HepG2 (cell line): ENCODE results near the gene NUP133. TPM values are rescaled to one million over a fixed set of nuclear protein-coding genes. Genes with fewer than 3 reads are reported as not detected.

Source experiments
- CREM ChIP-seq, 2 experiments: sonication (generic) in 1 of 2; formaldehyde crosslinking in 1 of 2; IDR thresholded peaks; 2 replicates each; pipeline versions ENCODE4 v1.4.0 to v1.6.1; 2016 to 2020; ENCODE audit warnings: antibody characterized with exemption in 1 of 2, mild to moderate bottlenecking in 1 of 2, missing genetic modification reagents in 1 of 2
- DNMT1 ChIP-seq: sonication (generic); formaldehyde crosslinking; IDR thresholded peaks from 2 replicates; pipeline ENCODE4 v1.5.1; 2020; ENCODE audit warnings: mild to moderate bottlenecking, missing genetic modification reagents
- KDM2A ChIP-seq: sonication (generic); formaldehyde crosslinking; IDR thresholded peaks from 2 replicates; pipeline ENCODE4 v1.4.0; 2020; ENCODE audit warnings: low read depth, missing genetic modification reagents, borderline replicate concordance
- MIXL1 ChIP-seq: IDR thresholded peaks from 2 replicates; pipeline ENCODE4 v1.6.1; 2016
- MTA3 ChIP-seq: sonication (generic); formaldehyde crosslinking; IDR thresholded peaks from 2 replicates; pipeline ENCODE4 v1.4.0; 2020; ENCODE audit warnings: missing genetic modification reagents
- NR1H2 ChIP-seq: sonication (generic); formaldehyde crosslinking; IDR thresholded peaks from 2 replicates; pipeline ENCODE4 v1.8.1; 2022; ENCODE audit warnings: low read depth, missing genetic modification reagents, borderline replicate concordance
- RARG ChIP-seq: sonication (generic); formaldehyde crosslinking; IDR thresholded peaks from 2 replicates; pipeline ENCODE4 v1.4.0; 2020; ENCODE audit warnings: low read depth, mild to moderate bottlenecking, missing genetic modification reagents
- RFX3 ChIP-seq: IDR thresholded peaks from 2 replicates; pipeline ENCODE4 v1.6.1; 2016; ENCODE audit warnings: missing biosample characterization, missing genetic modification reagents
- SMYD3 ChIP-seq: sonication (generic); formaldehyde crosslinking; IDR thresholded peaks from 2 replicates; pipeline ENCODE4 v1.8.1; 2023; ENCODE audit warnings: mild to moderate bottlenecking, missing genetic modification reagents
- ZNF274 ChIP-seq: sonication (generic); formaldehyde crosslinking; IDR thresholded peaks from 2 replicates; pipeline ENCODE4 v1.5.1; 2020; ENCODE audit warnings: mild to moderate bottlenecking, missing genetic modification reagents
- ZNF510 ChIP-seq: sonication (generic); formaldehyde crosslinking; IDR thresholded peaks from 2 replicates; pipeline ENCODE4 v1.4.0; 2020; ENCODE audit warnings: low read depth, mild to moderate bottlenecking, missing genetic modification reagents
- ZNF607 ChIP-seq: sonication (generic); formaldehyde crosslinking; IDR thresholded peaks from 2 replicates; pipeline ENCODE4 v1.5.1; 2020; ENCODE audit warnings: missing genetic modification reagents, mild to moderate bottlenecking, borderline replicate concordance
- ZNF878 ChIP-seq: sonication (generic); formaldehyde crosslinking; IDR thresholded peaks from 2 replicates; pipeline ENCODE4 v1.8.1; 2023; ENCODE audit warnings: mild to moderate bottlenecking, missing genetic modification reagents, moderate library complexity
- ZNF883 ChIP-seq: sonication (generic); formaldehyde crosslinking; IDR thresholded peaks from 2 replicates; pipeline ENCODE4 v1.5.1; 2020; ENCODE audit warnings: mild to moderate bottlenecking, missing genetic modification reagents; ENCODE audit errors: not compliant biosample characterization
- polyA plus RNA-seq, 8 experiments: library from polyadenylated mRNA; depleted of rRNA in 3 of 8; stranded (reverse) in 7 of 8; unstranded in 1 of 8; fragments of >200 nt; fragmentation: Illumina TruSeq in 4 of 8; extraction: Trizol in 4 of 8; gene quantifications; 2 replicates each; pipeline versions ENCODE4 v1.2.1 to v1.2.3, GENCODE V29; 2011 to 2016; ENCODE audit warnings: low read depth in 4 of 8, missing spikeins in 1 of 8, mixed read lengths in 1 of 8; ENCODE audit not compliant: insufficient read depth in 1 of 8
- total RNA-seq, 5 experiments: library from RNA; depleted of rRNA; stranded (reverse); fragments of >200 nt; fragmentation: Illumina TruSeq; extraction: Trizol; gene quantifications; 2 replicates each; pipeline ENCODE4 v1.2.3, GENCODE V29; 2016; ENCODE audit warnings: low read depth in 1 of 5
- TF ChIP-seq, protein P1 (sequence below): sonication (generic); formaldehyde crosslinking; IDR thresholded peaks from 2 replicates; pipeline ENCODE4 v1.4.0; 2020; ENCODE audit warnings: mild to moderate bottlenecking, missing genetic modification reagents
- TF ChIP-seq, protein P2 (sequence below): IDR thresholded peaks from 2 replicates; pipeline ENCODE4 v1.6.1; 2016; ENCODE audit warnings: low read depth, missing genetic modification reagents, missing compliant biosample characterization
- TF ChIP-seq, protein P3 (sequence below): sonication (generic); formaldehyde crosslinking; IDR thresholded peaks from 2 replicates; pipeline ENCODE4 v1.4.0; 2020; ENCODE audit warnings: missing genetic modification reagents, low read depth, mild to moderate bottlenecking, borderline replicate concordance

The NUP133 gene
- total and polyA plus RNA-seq, 2 of the 13 experiments (the other 11 are each of a cell fraction or from before 2014, with no cell fraction given) = 17.7 to 45.6 TPM

DNA sequence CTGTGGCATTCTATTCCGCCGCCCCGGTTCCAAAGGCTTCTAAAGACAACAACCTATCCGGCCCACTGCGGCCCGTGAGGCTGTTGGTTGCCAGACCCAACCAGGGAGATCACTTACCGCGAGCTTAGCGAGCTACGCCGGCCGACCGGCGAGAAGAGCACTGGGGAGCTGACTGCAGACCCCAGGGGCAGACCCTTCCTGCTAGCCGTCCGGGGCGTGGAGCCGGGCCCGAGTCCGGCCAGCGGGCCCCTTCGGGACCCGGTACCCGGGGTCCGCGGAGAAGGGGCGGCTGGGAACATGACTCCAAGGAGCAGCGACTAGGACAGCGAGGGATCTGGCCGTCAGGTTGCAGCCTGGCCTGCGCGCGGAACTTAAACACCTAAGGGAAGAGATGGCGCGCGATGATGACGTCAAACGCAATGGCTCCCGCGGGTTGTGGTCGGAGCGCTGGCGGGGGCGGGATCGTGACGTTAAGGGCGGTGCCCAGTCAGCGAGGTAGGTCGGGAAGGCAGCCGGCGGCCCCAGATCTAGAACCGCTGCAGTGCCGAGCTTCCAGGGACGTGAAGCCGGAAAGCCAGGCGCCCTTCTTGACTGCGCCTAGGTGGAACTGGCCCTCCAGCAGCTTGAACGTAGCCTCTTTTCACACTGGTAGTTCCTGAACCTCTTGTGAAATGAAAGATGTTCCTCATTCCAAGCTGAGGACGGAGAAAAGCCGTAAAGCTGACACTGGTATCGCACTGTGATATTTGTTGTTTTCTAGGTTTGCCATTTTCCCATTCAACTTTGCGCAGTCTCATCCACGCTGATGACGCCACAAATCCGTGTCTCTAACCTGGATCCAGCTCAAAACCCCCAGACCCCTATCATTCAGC is at the start of gene NUP133 (continued):
- TF ChIP-seq ZNF510 (0 out of 2 replicates have a peak, but pooled peaks have one; percentile 74), CREM (IDR thresholded peaks at IDR 0.05) (peak; percentile 99), CREM (CRISPR knock-in tag; IDR thresholded peaks at IDR 0.05) (peak; percentile 83), DNMT1 (CRISPR knock-in tag) (no peak; the same call in 1 of the 2 replicates), ZNF878 (CRISPR knock-in tag) (no peak; the same call in 1 of the 2 replicates), ZNF274 (CRISPR knock-in tag) (no peak), NR1H2 (no peak), ZNF607 (CRISPR knock-in tag) (peak; percentile 50; the same call in 1 of the 2 replicates), RARG (CRISPR knock-in tag) (no peak), ZNF883 (CRISPR knock-in tag) (no peak), MTA3 (CRISPR knock-in tag) (no peak), SMYD3 (CRISPR knock-in tag) (peak; percentile 72; the same call in 1 of the 2 replicates), KDM2A (CRISPR knock-in tag) (peak; percentile 90), MIXL1 (CRISPR knock-in tag) (peak; percentile 74), RFX3 (no peak)
- TF ChIP-seq, protein P1, sequence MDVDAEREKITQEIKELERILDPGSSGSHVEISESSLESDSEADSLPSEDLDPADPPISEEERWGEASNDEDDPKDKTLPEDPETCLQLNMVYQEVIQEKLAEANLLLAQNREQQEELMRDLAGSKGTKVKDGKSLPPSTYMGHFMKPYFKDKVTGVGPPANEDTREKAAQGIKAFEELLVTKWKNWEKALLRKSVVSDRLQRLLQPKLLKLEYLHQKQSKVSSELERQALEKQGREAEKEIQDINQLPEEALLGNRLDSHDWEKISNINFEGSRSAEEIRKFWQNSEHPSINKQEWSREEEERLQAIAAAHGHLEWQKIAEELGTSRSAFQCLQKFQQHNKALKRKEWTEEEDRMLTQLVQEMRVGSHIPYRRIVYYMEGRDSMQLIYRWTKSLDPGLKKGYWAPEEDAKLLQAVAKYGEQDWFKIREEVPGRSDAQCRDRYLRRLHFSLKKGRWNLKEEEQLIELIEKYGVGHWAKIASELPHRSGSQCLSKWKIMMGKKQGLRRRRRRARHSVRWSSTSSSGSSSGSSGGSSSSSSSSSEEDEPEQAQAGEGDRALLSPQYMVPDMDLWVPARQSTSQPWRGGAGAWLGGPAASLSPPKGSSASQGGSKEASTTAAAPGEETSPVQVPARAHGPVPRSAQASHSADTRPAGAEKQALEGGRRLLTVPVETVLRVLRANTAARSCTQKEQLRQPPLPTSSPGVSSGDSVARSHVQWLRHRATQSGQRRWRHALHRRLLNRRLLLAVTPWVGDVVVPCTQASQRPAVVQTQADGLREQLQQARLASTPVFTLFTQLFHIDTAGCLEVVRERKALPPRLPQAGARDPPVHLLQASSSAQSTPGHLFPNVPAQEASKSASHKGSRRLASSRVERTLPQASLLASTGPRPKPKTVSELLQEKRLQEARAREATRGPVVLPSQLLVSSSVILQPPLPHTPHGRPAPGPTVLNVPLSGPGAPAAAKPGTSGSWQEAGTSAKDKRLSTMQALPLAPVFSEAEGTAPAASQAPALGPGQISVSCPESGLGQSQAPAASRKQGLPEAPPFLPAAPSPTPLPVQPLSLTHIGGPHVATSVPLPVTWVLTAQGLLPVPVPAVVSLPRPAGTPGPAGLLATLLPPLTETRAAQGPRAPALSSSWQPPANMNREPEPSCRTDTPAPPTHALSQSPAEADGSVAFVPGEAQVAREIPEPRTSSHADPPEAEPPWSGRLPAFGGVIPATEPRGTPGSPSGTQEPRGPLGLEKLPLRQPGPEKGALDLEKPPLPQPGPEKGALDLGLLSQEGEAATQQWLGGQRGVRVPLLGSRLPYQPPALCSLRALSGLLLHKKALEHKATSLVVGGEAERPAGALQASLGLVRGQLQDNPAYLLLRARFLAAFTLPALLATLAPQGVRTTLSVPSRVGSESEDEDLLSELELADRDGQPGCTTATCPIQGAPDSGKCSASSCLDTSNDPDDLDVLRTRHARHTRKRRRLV = no peak
- TF ChIP-seq, protein P2, sequence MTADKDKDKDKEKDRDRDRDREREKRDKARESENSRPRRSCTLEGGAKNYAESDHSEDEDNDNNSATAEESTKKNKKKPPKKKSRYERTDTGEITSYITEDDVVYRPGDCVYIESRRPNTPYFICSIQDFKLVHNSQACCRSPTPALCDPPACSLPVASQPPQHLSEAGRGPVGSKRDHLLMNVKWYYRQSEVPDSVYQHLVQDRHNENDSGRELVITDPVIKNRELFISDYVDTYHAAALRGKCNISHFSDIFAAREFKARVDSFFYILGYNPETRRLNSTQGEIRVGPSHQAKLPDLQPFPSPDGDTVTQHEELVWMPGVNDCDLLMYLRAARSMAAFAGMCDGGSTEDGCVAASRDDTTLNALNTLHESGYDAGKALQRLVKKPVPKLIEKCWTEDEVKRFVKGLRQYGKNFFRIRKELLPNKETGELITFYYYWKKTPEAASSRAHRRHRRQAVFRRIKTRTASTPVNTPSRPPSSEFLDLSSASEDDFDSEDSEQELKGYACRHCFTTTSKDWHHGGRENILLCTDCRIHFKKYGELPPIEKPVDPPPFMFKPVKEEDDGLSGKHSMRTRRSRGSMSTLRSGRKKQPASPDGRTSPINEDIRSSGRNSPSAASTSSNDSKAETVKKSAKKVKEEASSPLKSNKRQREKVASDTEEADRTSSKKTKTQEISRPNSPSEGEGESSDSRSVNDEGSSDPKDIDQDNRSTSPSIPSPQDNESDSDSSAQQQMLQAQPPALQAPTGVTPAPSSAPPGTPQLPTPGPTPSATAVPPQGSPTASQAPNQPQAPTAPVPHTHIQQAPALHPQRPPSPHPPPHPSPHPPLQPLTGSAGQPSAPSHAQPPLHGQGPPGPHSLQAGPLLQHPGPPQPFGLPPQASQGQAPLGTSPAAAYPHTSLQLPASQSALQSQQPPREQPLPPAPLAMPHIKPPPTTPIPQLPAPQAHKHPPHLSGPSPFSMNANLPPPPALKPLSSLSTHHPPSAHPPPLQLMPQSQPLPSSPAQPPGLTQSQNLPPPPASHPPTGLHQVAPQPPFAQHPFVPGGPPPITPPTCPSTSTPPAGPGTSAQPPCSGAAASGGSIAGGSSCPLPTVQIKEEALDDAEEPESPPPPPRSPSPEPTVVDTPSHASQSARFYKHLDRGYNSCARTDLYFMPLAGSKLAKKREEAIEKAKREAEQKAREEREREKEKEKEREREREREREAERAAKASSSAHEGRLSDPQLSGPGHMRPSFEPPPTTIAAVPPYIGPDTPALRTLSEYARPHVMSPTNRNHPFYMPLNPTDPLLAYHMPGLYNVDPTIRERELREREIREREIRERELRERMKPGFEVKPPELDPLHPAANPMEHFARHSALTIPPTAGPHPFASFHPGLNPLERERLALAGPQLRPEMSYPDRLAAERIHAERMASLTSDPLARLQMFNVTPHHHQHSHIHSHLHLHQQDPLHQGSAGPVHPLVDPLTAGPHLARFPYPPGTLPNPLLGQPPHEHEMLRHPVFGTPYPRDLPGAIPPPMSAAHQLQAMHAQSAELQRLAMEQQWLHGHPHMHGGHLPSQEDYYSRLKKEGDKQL (CRISPR knock-in tag) = no peak
- TF ChIP-seq, protein P3, sequence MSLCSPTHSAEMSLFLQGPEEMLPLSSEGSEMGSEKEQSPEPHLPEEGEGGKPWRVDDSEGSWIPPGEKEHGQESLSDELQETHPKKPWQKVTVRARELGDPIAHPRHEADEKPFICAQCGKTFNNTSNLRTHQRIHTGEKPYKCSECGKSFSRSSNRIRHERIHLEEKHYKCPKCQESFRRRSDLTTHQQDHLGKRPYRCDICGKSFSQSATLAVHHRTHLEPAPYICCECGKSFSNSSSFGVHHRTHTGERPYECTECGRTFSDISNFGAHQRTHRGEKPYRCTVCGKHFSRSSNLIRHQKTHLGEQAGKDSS (CRISPR knock-in tag) = peak; percentile 34; the same call in 1 of the 2 replicates
